ENCODE results near the gene BUD13.

BUD13 gene

GRCh38 chr11:116716621-116717020 is 56.2 kb downstream of the BUD13 start:
- DNase-seq, result no peak

GRCh38 chr11:116715383-116715782 is 57.4 kb downstream of the BUD13 start:
- DNase-seq, result no peak

GRCh38 chr11:116714902-116715301 is 57.9 kb downstream of the BUD13 start:
- no peak for DNase-seq

- DNase-seq, result no peak
Observed at GRCh38 chr11:116712428-116712827, 60.4 kb downstream of the BUD13 start.

- no peak for DNase-seq
Observed at GRCh38 chr11:116710762-116711161, 62.0 kb downstream of the BUD13 start.

- DNase-seq, result no peak
Observed at GRCh38 chr11:116710001-116710674, 62.6 kb downstream of the BUD13 start.

- no peak for DNase-seq
Observed at GRCh38 chr11:116707746-116708145, 65.0 kb downstream of the BUD13 start.

GRCh38 chr11:116707161-116707629 is 65.6 kb downstream of the BUD13 start:
- peak in 1 of 14 donors; percentile 72 for DNase-seq

GRCh38 chr11:116703421-116703820 is 69.4 kb downstream of the BUD13 start:
- peak in 7 of 14 donors; percentile 5 to 49 (median 14) for DNase-seq

GRCh38 chr11:116702772-116703385 is 69.9 kb downstream of the BUD13 start:
- no peak for DNase-seq

GRCh38 chr11:116701876-116702275 is 70.9 kb downstream of the BUD13 start:
- DNase-seq, result no peak

- no peak for DNase-seq
Observed at GRCh38 chr11:116701297-116701801, 71.4 kb downstream of the BUD13 start.

GRCh38 chr11:116700586-116701220 is 72.1 kb downstream of the BUD13 start:
- DNase-seq, result no peak

All from C1 segment of cervical spinal cord (tissue), 14 donors.